Fibroblast of lung (primary cell): ENCODE results near the gene ZNF653. TPM values are rescaled to one million over a fixed set of nuclear protein-coding genes. Genes with fewer than 3 reads are reported as not detected.
"Not testable (repeated sequence)": the region's sequence is repeated elsewhere in the genome, so short reads cannot be mapped to it uniquely, and the experiment has no call there.

ENCODE experiments used
- DNase-seq, 2 donors: peaks; one replicate each; pipeline versions ENCODE4 v3.0.0 to v3.0.0-alpha.2; 2010; ENCODE audit warnings: low read depth in 2 of 2
- H2AFZ ChIP-seq: 2 replicates; pipeline ENCODE4 v1.5.1; 2012; ENCODE audit warnings: low read length, control low read depth, inconsistent platforms
- H3K27ac ChIP-seq: 2 replicates; pipeline ENCODE4 v1.5.1; 2011; ENCODE audit warnings: low read length, control low read depth; ENCODE audit not compliant: insufficient read depth
- H3K27me3 ChIP-seq: 2 replicates; pipeline ENCODE4 v1.5.1; 2011; ENCODE audit warnings: mild to moderate bottlenecking, low read length; ENCODE audit not compliant: control insufficient read depth, insufficient read depth
- H3K36me3 ChIP-seq: 2 replicates; pipeline ENCODE4 v1.5.1; 2011; ENCODE audit warnings: low read length; ENCODE audit not compliant: control insufficient read depth, insufficient read depth
- H3K4me1 ChIP-seq: 2 replicates; pipeline ENCODE4 v1.5.1; 2011; ENCODE audit warnings: low read length; ENCODE audit not compliant: control insufficient read depth, insufficient read depth; ENCODE audit errors: extremely low read depth
- H3K4me2 ChIP-seq: 2 replicates; pipeline ENCODE4 v1.5.1; 2011; ENCODE audit warnings: low read length, control low read depth; ENCODE audit not compliant: insufficient read depth; ENCODE audit errors: extremely low read depth
- H3K4me3 ChIP-seq, 4 experiments: fragments of 200-600 bp in 1 of 4; sonication (generic) in 1 of 4; replicated peaks in 1 of 4; 2 replicates each; pipeline ENCODE4 v1.5.1; 2011 to 2016; ENCODE audit warnings: low read length in 4 of 4, low read depth in 3 of 4, mild to moderate bottlenecking in 3 of 4, control low read depth in 2 of 4, inconsistent platforms in 1 of 4, mixed read lengths in 1 of 4; ENCODE audit not compliant: insufficient read depth in 1 of 4; ENCODE audit errors: control extremely low read depth in 1 of 4
- H3K79me2 ChIP-seq: 2 replicates; pipeline ENCODE4 v1.5.1; 2012; ENCODE audit warnings: mild to moderate bottlenecking, low read length, inconsistent platforms; ENCODE audit not compliant: control insufficient read depth, insufficient read depth
- H3K9ac ChIP-seq: 2 replicates; pipeline ENCODE4 v1.5.1; 2011; ENCODE audit warnings: mild to moderate bottlenecking, low read length, control low read depth; ENCODE audit not compliant: insufficient read depth
- H3K9me3 ChIP-seq: 2 replicates; pipeline ENCODE4 v1.5.1; 2012; ENCODE audit warnings: low read depth, low read length; ENCODE audit not compliant: control insufficient read depth, insufficient read depth
- H4K20me1 ChIP-seq: 2 replicates; pipeline ENCODE4 v1.5.1; 2011; ENCODE audit warnings: low read length; ENCODE audit not compliant: control insufficient read depth, insufficient read depth; ENCODE audit errors: extremely low read depth
- EZH2 ChIP-seq: IDR thresholded peaks from 2 replicates; pipeline ENCODE4 v1.5.1; 2012; ENCODE audit warnings: low read length, control low read depth, mild to moderate bottlenecking; ENCODE audit errors: missing control alignments
- polyA plus RNA-seq, 2 donors: library from polyadenylated mRNA; depleted of rRNA in 1 of 2; stranded (reverse) in 1 of 2; unstranded in 1 of 2; fragments of >200 nt; gene quantifications; 2 replicates each; pipeline ENCODE4 v1.2.1, GENCODE V29; 2011 to 2012; ENCODE audit warnings: missing spikeins in 1 of 2
- total RNA-seq: library from RNA; depleted of rRNA; stranded (reverse); fragments of >200 nt; gene quantifications from 2 replicates; pipeline ENCODE4 v1.2.1, GENCODE V29; 2014
- TF ChIP-seq, protein P1 (sequence below), 2 donors: IDR thresholded peaks in 1 of 2; conservative IDR thresholded peaks in 1 of 2; 1 replicate in 1 of 2; 2 replicates in 1 of 2; pipeline ENCODE4 v1.5.1; 2011 to 2012; ENCODE audit warnings: low read length in 2 of 2, control low read depth in 1 of 2, inconsistent platforms in 1 of 2, low read depth in 1 of 2, mild to moderate bottlenecking in 1 of 2

ZNF653 gene
- total and polyA plus RNA-seq, 2 donors (not counting 1 experiment from before 2014, with no cell fraction given) = 3.1 to 3.5 TPM

DNA sequence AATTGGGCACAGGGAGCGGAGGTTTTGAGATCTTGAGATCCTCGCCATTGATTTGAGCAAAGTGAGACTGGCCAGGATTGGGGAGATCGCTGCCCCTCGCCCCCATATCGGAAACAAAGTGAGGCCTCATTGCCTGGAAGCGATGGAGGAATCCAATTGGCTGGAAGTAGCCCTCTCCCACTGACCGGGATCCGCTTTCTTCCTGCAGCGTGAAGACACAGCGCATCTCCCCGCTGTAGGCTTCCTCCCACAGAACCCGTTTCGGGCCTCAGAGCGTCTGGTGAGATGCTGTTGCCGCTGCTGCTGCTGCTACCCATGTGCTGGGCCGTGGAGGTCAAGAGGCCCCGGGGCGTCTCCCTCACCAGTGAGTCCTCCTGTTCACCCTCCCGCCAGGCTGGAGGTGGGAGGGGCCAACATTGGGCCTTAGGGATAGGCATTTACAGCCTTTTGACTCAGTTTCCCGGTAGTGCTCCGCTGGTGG, 69.8 kb downstream of the ZNF653 start:
- H2AFZ ChIP-seq = peak overlapping the region; percentile 97
- DNase-seq = peak; percentile 20 to 31
- peak overlapping the region; percentile 77 to 96 (median 91) for H3K4me3 ChIP-seq
- H3K27ac ChIP-seq = peak overlapping the region; percentile 82
- peaks cover 4% of the 10 kb centered on the region for H3K4me1 ChIP-seq
- H3K27me3 ChIP-seq = no peaks in the 10 kb centered on the region
- H4K20me1 ChIP-seq = no peaks in the 10 kb centered on the region
- H3K79me2 ChIP-seq = peaks cover 18% of the 10 kb centered on the region
- H3K4me2 ChIP-seq = peak overlapping the region; percentile 97
- no peaks in the 10 kb centered on the region for H3K9me3 ChIP-seq
- peak overlapping the region; percentile 73 for H3K9ac ChIP-seq
- H3K36me3 ChIP-seq = peaks cover 5% of the 10 kb centered on the region
- no peak for TF ChIP-seq EZH2
- TF ChIP-seq, protein P1, sequence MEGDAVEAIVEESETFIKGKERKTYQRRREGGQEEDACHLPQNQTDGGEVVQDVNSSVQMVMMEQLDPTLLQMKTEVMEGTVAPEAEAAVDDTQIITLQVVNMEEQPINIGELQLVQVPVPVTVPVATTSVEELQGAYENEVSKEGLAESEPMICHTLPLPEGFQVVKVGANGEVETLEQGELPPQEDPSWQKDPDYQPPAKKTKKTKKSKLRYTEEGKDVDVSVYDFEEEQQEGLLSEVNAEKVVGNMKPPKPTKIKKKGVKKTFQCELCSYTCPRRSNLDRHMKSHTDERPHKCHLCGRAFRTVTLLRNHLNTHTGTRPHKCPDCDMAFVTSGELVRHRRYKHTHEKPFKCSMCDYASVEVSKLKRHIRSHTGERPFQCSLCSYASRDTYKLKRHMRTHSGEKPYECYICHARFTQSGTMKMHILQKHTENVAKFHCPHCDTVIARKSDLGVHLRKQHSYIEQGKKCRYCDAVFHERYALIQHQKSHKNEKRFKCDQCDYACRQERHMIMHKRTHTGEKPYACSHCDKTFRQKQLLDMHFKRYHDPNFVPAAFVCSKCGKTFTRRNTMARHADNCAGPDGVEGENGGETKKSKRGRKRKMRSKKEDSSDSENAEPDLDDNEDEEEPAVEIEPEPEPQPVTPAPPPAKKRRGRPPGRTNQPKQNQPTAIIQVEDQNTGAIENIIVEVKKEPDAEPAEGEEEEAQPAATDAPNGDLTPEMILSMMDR (conservative IDR thresholded peaks at IDR 0.05 in 1 of 2, IDR thresholded peaks at IDR 0.05 in 1 of 2; ENCODE audit: low read depth in 1 of 2, low read length in 2 of 2) = no peak

DNA sequence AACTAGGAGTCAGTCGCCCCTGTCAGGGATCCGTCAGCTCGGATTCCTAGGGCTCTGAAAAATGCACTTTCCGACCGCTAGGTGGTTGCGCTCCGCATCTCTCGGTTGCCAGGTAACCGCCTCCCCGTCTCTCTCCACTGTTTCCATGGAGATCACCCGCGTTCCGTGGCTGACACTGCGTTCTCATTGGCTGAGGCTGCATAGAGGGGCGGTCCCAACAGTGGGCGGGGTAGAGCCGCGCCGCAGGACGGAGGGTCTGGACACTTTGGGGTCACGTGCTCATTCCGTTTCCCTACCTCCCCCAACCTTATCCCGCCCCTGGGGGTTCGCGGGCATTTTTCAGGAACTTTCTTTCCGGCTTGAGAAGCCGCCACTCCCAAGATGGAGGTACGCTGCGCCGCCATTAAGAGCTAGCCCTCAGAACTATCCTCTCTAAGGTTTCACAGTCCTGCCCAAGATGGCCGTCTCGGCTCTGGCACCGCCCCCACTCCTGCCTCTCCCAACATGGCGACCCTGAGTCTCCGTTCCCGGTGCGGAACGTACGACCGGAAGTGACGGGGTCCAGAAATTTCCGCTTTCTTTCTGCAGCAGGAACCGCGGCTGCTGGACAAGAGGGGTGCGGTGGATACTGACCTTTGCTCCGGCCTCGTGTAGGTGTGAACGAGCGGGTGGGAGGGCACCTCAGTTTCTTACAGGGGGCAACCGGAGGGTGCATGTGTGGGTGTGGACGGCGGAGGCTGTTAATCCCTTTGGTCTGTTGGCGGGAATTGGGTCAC, 70.4 kb downstream of the ZNF653 start, which contains the start of the genes ODAD3 and PRKCSH:
ODAD3 (minus strand) TSS at position 65 of the 776 bp plus-strand sequence. CDS start 105 bp downstream, outside the sequence.
PRKCSH (plus strand) TSS at position 579 of the 776 bp plus-strand sequence. CDS start 483 bp downstream, outside the sequence.
- TF ChIP-seq, protein P1 (conservative IDR thresholded peaks at IDR 0.05 in 1 of 2, IDR thresholded peaks at IDR 0.05 in 1 of 2; ENCODE audit: low read depth in 1 of 2, low read length in 2 of 2) = peak; percentile 76 to 89
- TF ChIP-seq EZH2 = no peak
- H3K36me3 ChIP-seq = peaks cover 4% of the 10 kb centered on the region
- no peaks in the 10 kb centered on the region for H4K20me1 ChIP-seq
- H3K27ac ChIP-seq = peak within 1 kb of the TSS; percentile 82
- peak within 1 kb of the TSS; percentile 97 for H2AFZ ChIP-seq
- DNase-seq = peak; percentile 99 to 100
- H3K9me3 ChIP-seq = no peaks in the 10 kb centered on the region
- H3K4me1 ChIP-seq = peaks cover 4% of the 10 kb centered on the region
- H3K9ac ChIP-seq = peak within 1 kb of the TSS; percentile 73
- H3K79me2 ChIP-seq = peaks cover 18% of the 10 kb centered on the region
- H3K4me3 ChIP-seq = peak within 1 kb of the TSS; percentile 77 to 96 (median 91)
- H3K4me2 ChIP-seq = peak within 1 kb of the TSS; percentile 97
- H3K27me3 ChIP-seq = no peaks in the 10 kb centered on the region

DNA sequence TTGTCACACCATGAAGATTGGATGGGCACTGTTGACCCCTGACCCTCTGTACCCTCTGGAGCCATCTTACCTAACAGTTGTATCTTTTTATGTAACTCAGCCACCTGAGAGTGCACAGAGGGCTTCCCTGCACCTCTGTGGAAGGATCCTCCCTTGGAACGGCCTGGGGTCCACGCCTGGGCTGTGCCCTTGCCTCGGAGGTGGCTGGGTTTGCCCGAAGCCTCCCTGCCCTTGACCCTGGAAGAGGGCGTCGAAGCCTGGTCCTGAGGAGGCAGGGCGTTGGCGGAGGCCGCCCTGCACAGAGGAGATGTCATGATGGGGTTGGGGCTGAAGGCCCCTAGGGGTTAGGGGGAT, 71.0 kb downstream of the ZNF653 start:
- H3K9me3 ChIP-seq = no peaks in the 10 kb centered on the region
- peaks cover 4% of the 10 kb centered on the region for H3K4me1 ChIP-seq
- peak overlapping the region; percentile 61 for H3K4me2 ChIP-seq
- DNase-seq = no peak
- peak overlapping the region; percentile 90 for H2AFZ ChIP-seq
- peaks cover 18% of the 10 kb centered on the region for H3K79me2 ChIP-seq
- H3K4me3 ChIP-seq = peak overlapping the region; percentile 21 to 59 (median 37)
- H3K27ac ChIP-seq = peak overlapping the region; percentile 30
- no peaks in the 10 kb centered on the region for H3K27me3 ChIP-seq
- no peaks in the 10 kb centered on the region for H4K20me1 ChIP-seq
- peak overlapping the region; percentile 53 for H3K9ac ChIP-seq
- peaks cover 3% of the 10 kb centered on the region for H3K36me3 ChIP-seq
- no peak for TF ChIP-seq EZH2
- TF ChIP-seq, protein P1 (conservative IDR thresholded peaks at IDR 0.05 in 1 of 2, IDR thresholded peaks at IDR 0.05 in 1 of 2; ENCODE audit: low read depth in 1 of 2, low read length in 2 of 2) = no peak

DNA sequence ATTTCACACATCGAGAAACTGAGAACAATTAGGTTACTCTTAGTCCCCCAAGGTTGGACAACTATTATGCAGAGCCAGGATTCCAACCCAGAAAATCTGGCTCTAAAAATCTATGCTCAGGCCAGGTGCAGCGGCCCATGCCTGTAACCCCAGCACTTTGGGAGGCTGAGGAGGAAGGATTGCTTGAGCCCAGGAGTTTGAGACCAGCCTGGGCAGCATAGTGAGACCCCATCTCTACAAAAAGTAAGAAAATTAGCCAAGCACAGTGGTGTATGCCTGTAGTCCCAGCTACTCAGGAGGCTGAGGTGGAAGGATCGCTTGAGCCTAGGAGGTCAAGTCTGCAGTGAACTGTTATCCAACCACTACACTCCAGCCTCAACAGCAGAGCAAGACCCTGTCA, 72.1 kb downstream of the ZNF653 start:
- not testable (repeated sequence) for H2AFZ ChIP-seq, H3K4me2 ChIP-seq, DNase-seq, H3K27ac ChIP-seq, H4K20me1 ChIP-seq, H3K9me3 ChIP-seq, H3K4me3 ChIP-seq, H3K9ac ChIP-seq, H3K36me3 ChIP-seq, H3K4me1 ChIP-seq, H3K27me3 ChIP-seq
- H3K79me2 ChIP-seq = peaks cover 18% of the 10 kb centered on the region
